HepG2 (cell line): ENCODE results near the gene DGCR2. TPM values are rescaled to one million over a fixed set of nuclear protein-coding genes. Genes with fewer than 3 reads are reported as not detected.

ENCODE experiments used
- ATAC-seq: fragments of 200-7000 bp; cut with Tn5 transposase; 3 replicates; pipeline ENCODE4 v1.9.1; 2020; ENCODE audit warnings: mild to moderate bottlenecking, moderate library complexity
- BruUV-seq: library from RNA; stranded (reverse); fragments of 400-500 nt; replicated peaks from 2 replicates; lab custom pipeline; 2021; lab: Mats Ljungman, UMichigan
- CTCF ChIA-PET: fragments of 300-600 bp; formaldehyde crosslinking; extraction: SDS; loops from one replicate; lab custom pipeline; 2021; ENCODE audit warnings: low total read pairs, inconsistent platforms, low intra/inter-chr PET ratio; lab: Yijun Ruan, JAX
- POLR2A ChIA-PET: fragments of 350-600 bp; sonication (Branson Sonifier 250); formaldehyde crosslinking; loops from one replicate; lab custom pipeline; 2020; ENCODE audit warnings: antibody characterized with exemption, inconsistent platforms; lab: Yijun Ruan, JAX
- DNase-seq: peaks from one replicate; pipeline ENCODE4 v3.0.0-alpha.2; 2015; ENCODE audit warnings: low spot score
- FAIRE-seq: peaks from 3 replicates; lab custom pipeline; 2011; peaks lifted over from hg19 to GRCh38; lab: Jason Lieb, UNC
- H2AFZ ChIP-seq: one replicate; pipeline ENCODE4 v1.6.1; 2011; ENCODE audit warnings: low read length, inconsistent platforms
- H3K27ac ChIP-seq: fragments of 300-600 bp; 3 replicates; pipeline ENCODE4 v1.8.0; 2011; ENCODE audit warnings: mixed run types, mild to moderate bottlenecking, mixed read lengths, low read length, inconsistent platforms; ENCODE audit not compliant: insufficient read depth; ENCODE audit errors: extremely low read length
- H3K27me3 ChIP-seq, 2 experiments: fragments of 200-600 bp in 1 of 2; 2 replicates in 1 of 2; 3 replicates in 1 of 2; pipeline versions ENCODE4 v1.6.0 to v1.8.0; 2011; ENCODE audit warnings: low read length in 2 of 2, mild to moderate bottlenecking in 2 of 2, moderate library complexity in 2 of 2, inconsistent platforms in 1 of 2; ENCODE audit not compliant: insufficient read depth in 2 of 2, control insufficient read depth in 1 of 2
- H3K36me3 ChIP-seq, 2 experiments: fragments of 200-600 bp in 1 of 2; replicated peaks in 1 of 2; 2 replicates in 1 of 2; 3 replicates in 1 of 2; pipeline versions ENCODE4 v1.5.1 to v1.8.0; 2011; ENCODE audit warnings: low read length in 2 of 2, inconsistent platforms in 1 of 2; ENCODE audit not compliant: insufficient read depth in 2 of 2, control insufficient read depth in 1 of 2
- H3K4me1 ChIP-seq: 2 replicates; pipeline ENCODE4 v1.5.1; 2012; ENCODE audit warnings: low read length, inconsistent platforms; ENCODE audit not compliant: insufficient read depth
- H3K4me2 ChIP-seq: 2 replicates; pipeline ENCODE4 v1.6.0; 2011; ENCODE audit warnings: low read depth, low read length, inconsistent platforms
- H3K4me3 ChIP-seq, 3 experiments: fragments of 200-600 bp in 1 of 3; sonication (generic), shearing (Covaris generic) in 1 of 3; replicated peaks in 1 of 3; 2 replicates each; pipeline ENCODE4 v1.5.1; 2011 to 2016; ENCODE audit warnings: low read length in 3 of 3, inconsistent platforms in 2 of 3, low read depth in 2 of 3, mild to moderate bottlenecking in 2 of 3, control low read depth in 1 of 3, mixed read lengths in 1 of 3; ENCODE audit not compliant: insufficient read depth in 1 of 3
- H3K79me2 ChIP-seq: one replicate; pipeline ENCODE4 v1.6.1; 2011; ENCODE audit warnings: low read length, inconsistent platforms; ENCODE audit not compliant: insufficient read depth
- H3K9ac ChIP-seq: 2 replicates; pipeline ENCODE4 v1.6.0; 2011; ENCODE audit warnings: mild to moderate bottlenecking, low read depth, low read length, inconsistent platforms; ENCODE audit not compliant: insufficient read depth
- H3K9me3 ChIP-seq: 2 replicates; pipeline ENCODE4 v1.5.1; 2012; ENCODE audit warnings: mild to moderate bottlenecking, low read length
- H4K20me1 ChIP-seq: 2 replicates; pipeline ENCODE4 v1.6.0; 2011; ENCODE audit warnings: inconsistent platforms, mild to moderate bottlenecking, low read length, moderate library complexity; ENCODE audit not compliant: insufficient read depth
- ASH2L ChIP-seq: fragments of 300-600, 200-600 bp; sonication (generic); IDR thresholded peaks from 2 replicates; pipeline ENCODE4 v1.7.0; 2017; ENCODE audit warnings: low read depth, mild to moderate bottlenecking, moderate library complexity, mixed read lengths, low read length; ENCODE audit not compliant: insufficient read length
- BORCS8-MEF2B ChIP-seq: sonication (generic); formaldehyde crosslinking; IDR thresholded peaks from 2 replicates; pipeline ENCODE4 v1.8.0; 2022; ENCODE audit warnings: mild to moderate bottlenecking, missing genetic modification reagents
- E2F5 ChIP-seq: sonication (generic); formaldehyde crosslinking; conservative IDR thresholded peaks from 2 replicates; pipeline ENCODE4 v1.4.0; 2020; ENCODE audit warnings: missing genetic modification reagents
- GABPB1 ChIP-seq: IDR thresholded peaks from 2 replicates; pipeline ENCODE4 v1.6.1; 2016; ENCODE audit warnings: mild to moderate bottlenecking, missing genetic modification reagents, moderate library complexity, missing compliant biosample characterization
- IRF2 ChIP-seq: IDR thresholded peaks from 2 replicates; pipeline ENCODE4 v1.6.1; 2018; ENCODE audit warnings: missing genetic modification reagents, missing compliant biosample characterization
- LBX2 ChIP-seq: sonication (generic); formaldehyde crosslinking; IDR thresholded peaks from 2 replicates; pipeline ENCODE4 v1.5.0; 2020; ENCODE audit warnings: missing genetic modification reagents, mild to moderate bottlenecking, borderline replicate concordance
- MED1 ChIP-seq: sonication (generic); formaldehyde crosslinking; IDR thresholded peaks from 2 replicates; pipeline ENCODE4 v1.4.0; 2020; ENCODE audit warnings: missing genetic modification reagents
- MIXL1 ChIP-seq: IDR thresholded peaks from 2 replicates; pipeline ENCODE4 v1.6.1; 2016
- MTF1 ChIP-seq: sonication (generic); formaldehyde crosslinking; IDR thresholded peaks from 2 replicates; pipeline ENCODE4 v1.5.0; 2020; ENCODE audit warnings: missing genetic modification reagents
- MXD4 ChIP-seq: IDR thresholded peaks from 2 replicates; pipeline ENCODE4 v1.6.1; 2016; ENCODE audit warnings: mild to moderate bottlenecking, missing biosample characterization, missing genetic modification reagents
- NFYC ChIP-seq: IDR thresholded peaks from 2 replicates; pipeline ENCODE4 v1.6.1; 2016; ENCODE audit warnings: missing genetic modification reagents, missing compliant biosample characterization
- SNAPC5 ChIP-seq: sonication (generic); formaldehyde crosslinking; IDR thresholded peaks from 2 replicates; pipeline ENCODE4 v1.8.1; 2023; ENCODE audit warnings: mild to moderate bottlenecking, missing genetic modification reagents, borderline replicate concordance
- ZBTB37 ChIP-seq: sonication (generic); formaldehyde crosslinking; IDR thresholded peaks from 2 replicates; pipeline ENCODE4 v1.4.0; 2020; ENCODE audit warnings: mild to moderate bottlenecking, missing genetic modification reagents
- ZNF549 ChIP-seq: sonication (generic); formaldehyde crosslinking; IDR thresholded peaks from 2 replicates; pipeline ENCODE4 v1.5.0; 2020; ENCODE audit warnings: missing genetic modification reagents
- ZNF816 ChIP-seq: sonication (generic); formaldehyde crosslinking; IDR thresholded peaks from 2 replicates; pipeline ENCODE4 v1.8.0; 2022; ENCODE audit warnings: missing genetic modification reagents, mild to moderate bottlenecking, borderline replicate concordance
- ZSCAN5A ChIP-seq: sonication (generic); formaldehyde crosslinking; IDR thresholded peaks from 2 replicates; pipeline ENCODE4 v1.8.0; 2022; ENCODE audit warnings: mild to moderate bottlenecking, missing genetic modification reagents, borderline replicate concordance
- WGBS: methylation state at CpG from one replicate; pipeline ENCODE4 v1.1.6; 2017; ENCODE audit warnings: low lambda C conversion rate; 5-methylcytosine and 5-hydroxymethylcytosine counted together
- in situ Hi-C: cut with HindIII; loops from 2 replicates; pipeline ENCODE4 v1.10.0; 2017; ENCODE audit warnings: low pct_unique_long_range_greater_than_20kb; ENCODE audit not compliant: extremely low pct_ligation_motif_present
- intact Hi-C: fragments of 100-400 bp; cut with micrococcal nuclease; formaldehyde crosslinking; loops from one replicate; pipeline ENCODE4 v1.10.0; 2022; ENCODE audit not compliant: unreplicated experiment
- polyA plus RNA-seq, 8 experiments: library from polyadenylated mRNA; depleted of rRNA in 3 of 8; stranded (reverse) in 7 of 8; unstranded in 1 of 8; fragments of >200 nt; fragmentation: Illumina TruSeq in 4 of 8; extraction: Trizol in 4 of 8; gene quantifications; 2 replicates each; pipeline versions ENCODE4 v1.2.1 to v1.2.3, GENCODE V29; 2011 to 2016; ENCODE audit warnings: low read depth in 4 of 8, missing spikeins in 1 of 8, mixed read lengths in 1 of 8; ENCODE audit not compliant: insufficient read depth in 1 of 8
- total RNA-seq, 5 experiments: library from RNA; depleted of rRNA; stranded (reverse); fragments of >200 nt; fragmentation: Illumina TruSeq; extraction: Trizol; gene quantifications; 2 replicates each; pipeline ENCODE4 v1.2.3, GENCODE V29; 2016; ENCODE audit warnings: low read depth in 1 of 5

DGCR2 gene
- total and polyA plus RNA-seq, 2 of the 13 experiments (the other 11 are each of a cell fraction or from before 2014, with no cell fraction given) = 23.1 to 35.3 TPM

- Histone ChIP-seq H3K27ac (no peak overlapping the region), H3K4me1 (no peaks in the 10 kb centered on the region), H3K4me3 (no peak overlapping the region), H3K27me3 (peaks cover 5 to 39% of the 10 kb centered on the region in 2 experiments; a peak in 4 of 5 replicates), H3K79me2 (no peaks in the 10 kb centered on the region), H2AFZ (no peak overlapping the region), H3K4me2 (no peak overlapping the region), H3K9me3 (no peaks in the 10 kb centered on the region), H3K36me3 (no peaks in the 10 kb centered on the region), H3K9ac (no peak overlapping the region), H4K20me1 (no peaks in the 10 kb centered on the region)
- no TSS peak for BruUV-seq
- WGBS = 3% methylated on average over 5 of the region's 11 CpGs
- intact Hi-C loops (no loop called here), in situ Hi-C loops (no loop called here)
- FAIRE-seq (no peak), DNase-seq (no peak)
- CTCF ChIA-PET = no interaction called here
- POLR2A ChIA-PET = interaction anchor here (1.5 kb wide), 1 partner anchor 9 kb away, joined by 3 read pairs; the partner anchor contains the start of gene ESS2
- TF ChIP-seq SNAPC5 (CRISPR knock-in tag) = no peak
- no peak for TF ChIP-seq LBX2 (CRISPR knock-in tag)
- no peak for TF ChIP-seq MIXL1
- TF ChIP-seq MXD4 (CRISPR knock-in tag) = no peak
- no peak for TF ChIP-seq ZSCAN5A (CRISPR knock-in tag)
- no peak for TF ChIP-seq ZBTB37 (CRISPR knock-in tag)
- TF ChIP-seq BORCS8-MEF2B (CRISPR knock-in tag) = no peak
- TF ChIP-seq NFYC = no peak
- no peak for TF ChIP-seq MED1 (CRISPR knock-in tag)
- no peak for TF ChIP-seq ZNF549
- no peak for TF ChIP-seq E2F5
- TF ChIP-seq ASH2L = no peak
- TF ChIP-seq GABPB1 (CRISPR knock-in tag) = no peak
- TF ChIP-seq MTF1 (CRISPR knock-in tag) = no peak
- TF ChIP-seq ZNF816 (CRISPR knock-in tag) = no peak
- no peak for TF ChIP-seq IRF2 (CRISPR knock-in tag)
- TF ChIP-seq, all 625 proteins: peak for 0
- no peak for ATAC-seq
These were observed 31.0 kb upstream of the DGCR2 start for GRCh38 chr22:19152942-19153883.
